H9 (cell line): Measurements from ENCODE around the gene YJU2. TPM values are rescaled to one million over a fixed set of nuclear protein-coding genes. Genes with fewer than 3 reads are reported as not detected.

Experiments
- DNase-seq: peaks from one replicate; pipeline ENCODE4 v3.0.0-alpha.2; 2017
- H2AFZ ChIP-seq: one replicate; pipeline ENCODE4 v1.6.1; 2013; ENCODE audit warnings: mild to moderate bottlenecking, low read length, control low read depth, moderate library complexity
- H2AK5ac ChIP-seq: 2 replicates; pipeline ENCODE4 v1.6.1; 2013; ENCODE audit warnings: low read length, control low read depth, mixed read lengths; ENCODE audit not compliant: insufficient read length
- H2BK120ac ChIP-seq: one replicate; pipeline ENCODE4 v1.6.1; 2013; ENCODE audit warnings: low read depth, mild to moderate bottlenecking, low read length, control low read depth, inconsistent platforms; ENCODE audit not compliant: poor library complexity, severe bottlenecking
- H2BK12ac ChIP-seq: 2 replicates; pipeline ENCODE4 v1.6.1; 2013; ENCODE audit warnings: low read length, control low read depth, mixed read lengths, low read depth; ENCODE audit not compliant: insufficient read length
- H2BK15ac ChIP-seq: 2 replicates; pipeline ENCODE4 v1.6.1; 2013; ENCODE audit warnings: low read depth, low read length, control low read depth
- H2BK20ac ChIP-seq: one replicate; pipeline ENCODE4 v1.6.1; 2013; ENCODE audit warnings: low read depth, mild to moderate bottlenecking, low read length, control low read depth, inconsistent platforms; ENCODE audit not compliant: poor library complexity, severe bottlenecking
- H2BK5ac ChIP-seq: 2 replicates; pipeline ENCODE4 v1.6.1; 2013; ENCODE audit warnings: low read length, control low read depth, mixed read lengths; ENCODE audit not compliant: insufficient read length
- H3K14ac ChIP-seq: 2 replicates; pipeline ENCODE4 v1.6.1; 2013; ENCODE audit warnings: low read length, control low read depth; ENCODE audit not compliant: insufficient read depth
- H3K18ac ChIP-seq: 2 replicates; pipeline ENCODE4 v1.6.1; 2013; ENCODE audit warnings: low read depth, mild to moderate bottlenecking, mixed read lengths, low read length, control low read depth; ENCODE audit not compliant: insufficient read length
- H3K23ac ChIP-seq: 2 replicates; pipeline ENCODE4 v1.6.1; 2013; ENCODE audit warnings: low read length, control low read depth, mixed read lengths, low read depth; ENCODE audit not compliant: insufficient read length
- H3K23me2 ChIP-seq: 2 replicates; pipeline ENCODE4 v1.6.1; 2013; ENCODE audit warnings: low read depth, mild to moderate bottlenecking, mixed read lengths, low read length, control low read depth; ENCODE audit not compliant: insufficient read length, poor library complexity, severe bottlenecking
- H3K27ac ChIP-seq: 2 replicates; pipeline ENCODE4 v1.5.1; 2013; ENCODE audit warnings: low read length, control low read depth, mixed read lengths, low read depth; ENCODE audit not compliant: insufficient read length
- H3K27me3 ChIP-seq: 2 replicates; pipeline ENCODE4 v1.6.1; 2013; ENCODE audit warnings: low read length, control low read depth, inconsistent platforms; ENCODE audit not compliant: insufficient read depth
- H3K4ac ChIP-seq: 2 replicates; pipeline ENCODE4 v1.6.1; 2013; ENCODE audit warnings: low read depth, mild to moderate bottlenecking, control low read depth, inconsistent platforms, low read length, moderate library complexity
- H3K4me1 ChIP-seq: 2 replicates; pipeline ENCODE4 v1.6.1; 2013; ENCODE audit warnings: low read length, control low read depth, inconsistent platforms; ENCODE audit not compliant: insufficient read depth
- H3K4me2 ChIP-seq: 2 replicates; pipeline ENCODE4 v1.6.1; 2013; ENCODE audit warnings: low read length, control low read depth, mixed read lengths; ENCODE audit not compliant: insufficient read length, insufficient read depth
- H3K56ac ChIP-seq: 2 replicates; pipeline ENCODE4 v1.6.1; 2013; ENCODE audit warnings: low read depth, mild to moderate bottlenecking, mixed read lengths, low read length, control low read depth; ENCODE audit not compliant: insufficient read length
- H3K79me1 ChIP-seq: 2 replicates; pipeline ENCODE4 v1.6.1; 2013; ENCODE audit warnings: low read depth, mild to moderate bottlenecking, moderate library complexity, low read length, control low read depth, inconsistent platforms; ENCODE audit not compliant: insufficient read depth, poor library complexity, severe bottlenecking
- H3K79me2 ChIP-seq: 2 replicates; pipeline ENCODE4 v1.6.1; 2013; ENCODE audit warnings: low read length, control low read depth, inconsistent platforms; ENCODE audit not compliant: insufficient read depth
- H3K9ac ChIP-seq: 2 replicates; pipeline ENCODE4 v1.6.1; 2013; ENCODE audit warnings: low read length, control low read depth, mixed read lengths; ENCODE audit not compliant: insufficient read length; ENCODE audit errors: extremely low read depth
- H3K9me3 ChIP-seq: one replicate; pipeline ENCODE4 v1.6.1; 2013; ENCODE audit warnings: low read depth, low read length, inconsistent platforms; ENCODE audit not compliant: control insufficient read depth
- H3T11ph ChIP-seq: one replicate; pipeline ENCODE4 v1.6.1; 2013; ENCODE audit warnings: mild to moderate bottlenecking, low read length, control low read depth, inconsistent platforms
- H4K20me1 ChIP-seq: one replicate; pipeline ENCODE4 v1.6.1; 2013; ENCODE audit not compliant: control insufficient read depth, insufficient read length, insufficient read depth
- H4K5ac ChIP-seq: 2 replicates; pipeline ENCODE4 v1.6.1; 2013; ENCODE audit warnings: low read depth, mild to moderate bottlenecking, mixed read lengths, low read length, control low read depth; ENCODE audit not compliant: insufficient read length
- H4K8ac ChIP-seq: replicated peaks from 2 replicates; pipeline ENCODE4 v1.6.1; 2013; ENCODE audit warnings: low read length, control low read depth, mixed read lengths, low read depth; ENCODE audit not compliant: insufficient read length
- H4K91ac ChIP-seq: 2 replicates; pipeline ENCODE4 v1.6.1; 2013; ENCODE audit warnings: low read depth, mild to moderate bottlenecking, moderate library complexity, mixed read lengths, low read length, control low read depth; ENCODE audit not compliant: insufficient read length
- H3K27ac Mint-ChIP-seq, 3 experiments: 2 replicates in 2 of 3; 3 replicates in 1 of 3; pipeline ENCODE4 v1.8.0; 2020 to 2021; ENCODE audit warnings: mixed read lengths in 3 of 3, mild to moderate bottlenecking in 1 of 3, moderate library complexity in 1 of 3
- H3K27me3 Mint-ChIP-seq: 2 replicates; pipeline ENCODE4 v1.8.0; 2021; ENCODE audit warnings: low read depth, mild to moderate bottlenecking, moderate library complexity, mixed read lengths
- H3K36me3 Mint-ChIP-seq, 3 experiments: 2 replicates in 2 of 3; 3 replicates in 1 of 3; pipeline ENCODE4 v1.8.0; 2020 to 2021; ENCODE audit warnings: low read depth in 3 of 3, mixed read lengths in 3 of 3; ENCODE audit not compliant: insufficient read depth in 1 of 3
- H3K4me1 Mint-ChIP-seq, 2 experiments: 2 replicates each; pipeline ENCODE4 v1.8.0; 2020; ENCODE audit warnings: mixed read lengths in 2 of 2
- H3K4me3 Mint-ChIP-seq, 2 experiments: 2 replicates in 1 of 2; 3 replicates in 1 of 2; pipeline ENCODE4 v1.8.0; 2020 to 2021; ENCODE audit warnings: mild to moderate bottlenecking in 2 of 2, mixed read lengths in 2 of 2, moderate library complexity in 1 of 2
- H3K9me3 Mint-ChIP-seq, 2 experiments: 2 replicates in 1 of 2; 3 replicates in 1 of 2; pipeline ENCODE4 v1.8.0; 2020; ENCODE audit warnings: mild to moderate bottlenecking in 2 of 2, mixed read lengths in 2 of 2, moderate library complexity in 1 of 2
- CTCF ChIP-seq: fragments of 200-600 bp; sonication (generic); conservative IDR thresholded peaks from 3 replicates; pipeline ENCODE4 v1.8.0; 2021; ENCODE audit warnings: antibody characterized with exemption, mild to moderate bottlenecking
- WGBS: extraction: QIAGEN DNeasy Blood & Tissue Kit; methylation state at CpG from one replicate; pipeline ENCODE4 v1.1.7; 2013; ENCODE audit warnings: missing lambda C conversion rate, low lambda C conversion rate, mixed read lengths; ENCODE audit not compliant: insufficient read length; ENCODE audit errors: extremely low coverage; 5-methylcytosine and 5-hydroxymethylcytosine counted together
- total RNA-seq: library from RNA; stranded (reverse); gene quantifications from 2 replicates; pipeline ENCODE4 v1.2.1, GENCODE V29; 2021

Gene YJU2
- total RNA-seq, 1 experiment from 2014 or later: 31.0 TPM

- no peak overlapping the region for H3K27ac ChIP-seq
These were observed 21.3 kb downstream of the YJU2 start for GRCh38 chr19:4267901-4268815.

More at GRCh38 chr19:4267901-4268815, 21.3 kb downstream of the YJU2 start:
- H3K79me2 ChIP-seq: no peaks in the 10 kb centered on the region
- no peaks in the 10 kb centered on the region for H3K79me1 ChIP-seq
- no peak overlapping the region for H2AK5ac ChIP-seq
- Mint-ChIP-seq H3K9me3 (no peaks in the 10 kb centered on the region), H3K4me3 (no peak overlapping the region), H3K27me3 (no peaks in the 10 kb centered on the region), H3K4me1 (peaks cover 2 to 5% of the 10 kb centered on the region in 2 experiments; a peak in 3 of 4 replicates), H3K36me3 (peaks cover 10 to 50% (median 28%) of the 10 kb centered on the region in 3 experiments; a peak in 6 of 7 replicates), H3K27ac (no peak overlapping the region)
- H3K4me1 ChIP-seq: no peaks in the 10 kb centered on the region
- DNase-seq: no peak
- no peaks in the 10 kb centered on the region for H3K9me3 ChIP-seq
- no peak overlapping the region for H2BK5ac ChIP-seq
- no peak overlapping the region for H3K14ac ChIP-seq
- no peak overlapping the region for H4K91ac ChIP-seq
- no peak overlapping the region for H3K56ac ChIP-seq
- H3K9ac ChIP-seq: no peak overlapping the region
- H2BK20ac ChIP-seq: no peak overlapping the region
- H3T11ph ChIP-seq: no peak overlapping the region
- no peak overlapping the region for H3K4me2 ChIP-seq
- TF ChIP-seq CTCF: no peak
- no peaks in the 10 kb centered on the region for H3K23me2 ChIP-seq
- no peak overlapping the region for H4K8ac ChIP-seq
- no peak overlapping the region for H2BK120ac ChIP-seq
- H4K20me1 ChIP-seq: no peaks in the 10 kb centered on the region
- no peak overlapping the region for H2BK12ac ChIP-seq
- H4K5ac ChIP-seq: no peak overlapping the region
- WGBS: no CpG with 5 or more reads among the region's 30 CpGs
- no peak overlapping the region for H3K4ac ChIP-seq
- no peaks in the 10 kb centered on the region for H3K27me3 ChIP-seq
- H3K18ac ChIP-seq: no peak overlapping the region
- H3K23ac ChIP-seq: no peak overlapping the region
- no peak overlapping the region for H2AFZ ChIP-seq
- no peak overlapping the region for H2BK15ac ChIP-seq
